Stomach (tissue), 9 donors: ENCODE data around the gene GUCY1A2. TPM values are rescaled to one million over a fixed set of nuclear protein-coding genes. Genes with fewer than 3 reads are reported as not detected.
A peak's percentile ranks its signal among the peaks of the same experiment; 100 is the strongest.

Experiments
- DNase-seq, 2 donors: peaks; one replicate each; pipeline versions ENCODE4 v3.0.0 to v3.0.0-alpha.2; 2013 to 2019
- H3K27ac ChIP-seq, 5 donors: fragments of 200-600 bp in 4 of 5; sonication (generic) in 4 of 5; one replicate each; pipeline ENCODE4 v1.5.1; 2013 to 2019; ENCODE audit warnings: mild to moderate bottlenecking in 1 of 5, moderate library complexity in 1 of 5
- H3K27me3 ChIP-seq, 3 donors: fragments of 200-600 bp; sonication (generic); one replicate each; pipeline ENCODE4 v1.5.1; 2017 to 2019; ENCODE audit warnings: mixed run types in 1 of 3
- H3K36me3 ChIP-seq, 4 donors: fragments of 200-600 bp; sonication (generic); 1 replicate in 3 of 4; 2 replicates in 1 of 4; pipeline ENCODE4 v1.5.1; 2016 to 2019
- H3K4me1 ChIP-seq, 4 donors: fragments of 200-600 bp; sonication (generic); one replicate each; pipeline ENCODE4 v1.5.1; 2016 to 2019
- H3K4me3 ChIP-seq, 4 donors: fragments of 200-600 bp; sonication (generic) in 3 of 4; one replicate each; pipeline ENCODE4 v1.5.1; 2016 to 2019; ENCODE audit warnings: mild to moderate bottlenecking in 1 of 4
- H3K9me3 ChIP-seq, 4 donors: fragments of 200-600 bp; sonication (generic); one replicate each; pipeline ENCODE4 v1.5.1; 2016 to 2019
- CTCF ChIP-seq, 7 experiments: fragments of 450-650 bp in 4 of 7; fragments of 200-600 bp in 3 of 7; sonication (generic) in 3 of 7; IDR thresholded peaks; one replicate each; pipeline ENCODE4 v1.5.1; 2016 to 2019; ENCODE audit warnings: antibody characterized with exemption in 7 of 7, control low read depth in 2 of 7, mild to moderate bottlenecking in 1 of 7
- EP300 ChIP-seq: sonication (generic); formaldehyde crosslinking; IDR thresholded peaks from one replicate; pipeline ENCODE4 v1.6.1; 2017; ENCODE audit warnings: antibody characterized with exemption
- POLR2A ChIP-seq, 4 donors: fragments of 450-650 bp; IDR thresholded peaks; one replicate each; pipeline ENCODE4 v1.6.1; 2016; ENCODE audit warnings: antibody characterized with exemption in 4 of 4, control low read depth in 2 of 4, mild to moderate bottlenecking in 1 of 4, moderate library complexity in 1 of 4
- POLR2AphosphoS5 ChIP-seq, 3 donors: sonication (generic); formaldehyde crosslinking; IDR thresholded peaks; one replicate each; pipeline ENCODE4 v1.6.1; 2016; ENCODE audit warnings: antibody characterized with exemption in 3 of 3
- WGBS, 5 donors: extraction: QIAGEN DNeasy Blood & Tissue Kit in 3 of 5; methylation state at CpG; one replicate each; pipeline versions ENCODE4 v1.1.5 to v1.1.7; 2013 to 2018; 5-methylcytosine and 5-hydroxymethylcytosine counted together
- intact Hi-C: fragments of 100-400 bp; cut with DNase I; formaldehyde crosslinking; loops from one replicate; pipeline ENCODE4 v1.15.1; 2023; ENCODE audit warnings: low total_unique reads
- polyA plus RNA-seq, 3 donors: library from polyadenylated mRNA; stranded (reverse); fragments of 200-250 nt; gene quantifications; one replicate each; pipeline ENCODE4 v1.2.3, GENCODE V29; 2013
- total RNA-seq, 5 donors: library from RNA; depleted of rRNA; stranded (reverse); fragments of >200 nt; gene quantifications; one replicate each; pipeline versions ENCODE4 v1.1.0 to v1.2.3, GENCODE V29; 2014 to 2016
- donor health status: healthy with polysubstance abuse.
- donor health status: Bipolar disorder and iron deficiency.
- donor health status: healthy.

Gene GUCY1A2
- total and polyA plus RNA-seq, 8 donors = 0.10 to 15.1 (median 4.3) TPM

- Histone ChIP-seq H3K4me3 (no peak overlapping the region), H3K36me3 (no peaks in the 10 kb centered on the region), H3K27me3 (no peaks in the 10 kb centered on the region), H3K9me3 (no peaks in the 10 kb centered on the region), H3K27ac (no peak overlapping the region), H3K4me1 (no peaks in the 10 kb centered on the region)
- intact Hi-C loops = no loop called here
- WGBS, 5 donors = 59 to 86% (median 75%) methylated on average over 1 of the region's 1 CpG
- DNase-seq = no peak
- TF ChIP-seq POLR2AphosphoS5 (IDR thresholded peaks at IDR 0.05) = no peak
- TF ChIP-seq CTCF (IDR thresholded peaks at IDR 0.05) = no peak
- TF ChIP-seq POLR2A (IDR thresholded peaks at IDR 0.05) = no peak
- TF ChIP-seq EP300 = no peak
Measured at GRCh38 chr11:106748059-106748458, 270.2 kb downstream of the GUCY1A2 start.

- intact Hi-C loops = no loop called here
- Histone ChIP-seq H3K4me3 (no peak overlapping the region), H3K27ac (no peak overlapping the region), H3K27me3 (no peaks in the 10 kb centered on the region), H3K4me1 (no peaks in the 10 kb centered on the region), H3K36me3 (no peaks in the 10 kb centered on the region), H3K9me3 (no peaks in the 10 kb centered on the region)
- 60 to 81% (median 69%) methylated on average over 1 of the region's 1 CpG for WGBS, 5 donors
- TF ChIP-seq EP300 (no peak), POLR2AphosphoS5 (IDR thresholded peaks at IDR 0.05) (no peak), POLR2A (IDR thresholded peaks at IDR 0.05) (no peak), CTCF (IDR thresholded peaks at IDR 0.05) (no peak)
- DNase-seq = no peak
Measured at GRCh38 chr11:106745941-106746340, 272.3 kb downstream of the GUCY1A2 start.

GRCh38 chr11:106733635-106734034 lies 284.6 kb downstream of the GUCY1A2 start:
- Histone ChIP-seq H3K9me3 (peaks cover 0 to 9% (median 2%) of the 10 kb centered on the region in 4 donors), H3K27ac (no peak overlapping the region), H3K36me3 (no peaks in the 10 kb centered on the region), H3K4me3 (no peak overlapping the region), H3K4me1 (no peaks in the 10 kb centered on the region), H3K27me3 (no peaks in the 10 kb centered on the region)
- DNase-seq = peak in 1 of 2 donors; percentile 13
- WGBS, 5 donors = 70 to 87% (median 74%) methylated on average over 4 of the region's 4 CpGs
- intact Hi-C loops = no loop called here
- TF ChIP-seq POLR2AphosphoS5 (IDR thresholded peaks at IDR 0.05) (no peak), POLR2A (IDR thresholded peaks at IDR 0.05) (no peak), CTCF (IDR thresholded peaks at IDR 0.05) (no peak), EP300 (no peak)

GRCh38 chr11:106728859-106729258 lies 289.4 kb downstream of the GUCY1A2 start:
- intact Hi-C loops = no loop called here
- no peaks in the 10 kb centered on the region for H3K36me3 ChIP-seq
- no peaks in the 10 kb centered on the region for H3K9me3 ChIP-seq
- TF ChIP-seq POLR2AphosphoS5 (IDR thresholded peaks at IDR 0.05) (no peak), POLR2A (IDR thresholded peaks at IDR 0.05) (no peak), CTCF (IDR thresholded peaks at IDR 0.05) (no peak)
- no peaks in the 10 kb centered on the region for H3K4me1 ChIP-seq
- no peak overlapping the region for H3K27ac ChIP-seq
- no peak for DNase-seq
- H3K27me3 ChIP-seq = no peaks in the 10 kb centered on the region
- H3K4me3 ChIP-seq = no peak overlapping the region
